WTC11 (cell line): Measurements from ENCODE around the gene ZFR2. TPM values are rescaled to one million over a fixed set of nuclear protein-coding genes. Genes with fewer than 3 reads are reported as not detected.

Source experiments
- ATAC-seq: fragments of 200-7000 bp; cut with Tn5 transposase; 2 replicates; pipeline ENCODE4 v1.10.0; 2021; ENCODE audit warnings: mild to moderate bottlenecking, moderate library complexity
- CTCF ChIA-PET: fragments of 300-600 bp; sonication (Branson Sonifier 250); formaldehyde crosslinking; loops from one replicate; lab custom pipeline; 2021; ENCODE audit warnings: antibody characterized with exemption; lab: Charles Lee
- POLR2A ChIA-PET: fragments of 350-600 bp; sonication (Branson Sonifier 250); formaldehyde crosslinking; loops from one replicate; lab custom pipeline; 2021; ENCODE audit warnings: antibody characterized with exemption; lab: Charles Lee
- DNase-seq: peaks from one replicate; pipeline ENCODE4 v3.0.0; 2021; ENCODE audit warnings: low spot score
- H3K27ac Mint-ChIP-seq: 2 replicates; pipeline ENCODE4 v1.8.0; 2021; ENCODE audit warnings: mixed read lengths
- H3K27me3 Mint-ChIP-seq: 2 replicates; pipeline ENCODE4 v1.8.0; 2021; ENCODE audit warnings: low read depth, mild to moderate bottlenecking, moderate library complexity, mixed read lengths
- H3K36me3 Mint-ChIP-seq: 2 replicates; pipeline ENCODE4 v1.8.0; 2021; ENCODE audit warnings: mixed read lengths
- H3K4me1 Mint-ChIP-seq: 2 replicates; pipeline ENCODE4 v1.8.0; 2022; ENCODE audit warnings: mixed read lengths
- H3K4me3 Mint-ChIP-seq: 2 replicates; pipeline ENCODE4 v1.8.0; 2021; ENCODE audit warnings: mild to moderate bottlenecking, moderate library complexity, mixed read lengths
- H3K9me3 Mint-ChIP-seq: 2 replicates; pipeline ENCODE4 v1.8.0; 2021; ENCODE audit warnings: mixed read lengths
- CREB1 ChIP-seq: sonication (generic); formaldehyde crosslinking; IDR thresholded peaks from 2 replicates; pipeline ENCODE4 v1.8.0; 2023; ENCODE audit warnings: mild to moderate bottlenecking, missing genetic modification reagents
- ELF4 ChIP-seq: sonication (generic); formaldehyde crosslinking; IDR thresholded peaks from 2 replicates; pipeline ENCODE4 v1.8.1; 2022; ENCODE audit warnings: low read depth, mild to moderate bottlenecking, moderate library complexity, missing genetic modification reagents
- EMX1 ChIP-seq: fragments of 250-450 bp; sonication (Bioruptor Pico); IDR thresholded peaks from 2 replicates; pipeline ENCODE4 v1.8.0; 2021; ENCODE audit warnings: mild to moderate bottlenecking
- ESRRA ChIP-seq: sonication (generic); formaldehyde crosslinking; IDR thresholded peaks from 2 replicates; pipeline ENCODE4 v1.8.1; 2022; ENCODE audit warnings: mild to moderate bottlenecking, missing genetic modification reagents, borderline replicate concordance
- FOXP4 ChIP-seq: sonication (generic); formaldehyde crosslinking; IDR thresholded peaks from 2 replicates; pipeline ENCODE4 v1.8.0; 2022; ENCODE audit warnings: mild to moderate bottlenecking, missing genetic modification reagents
- JUN ChIP-seq: sonication (generic); formaldehyde crosslinking; IDR thresholded peaks from 2 replicates; pipeline ENCODE4 v1.8.0; 2023; ENCODE audit warnings: mild to moderate bottlenecking, missing genetic modification reagents
- PRDM15 ChIP-seq: sonication (generic); formaldehyde crosslinking; IDR thresholded peaks from 2 replicates; pipeline ENCODE4 v1.8.0; 2022; ENCODE audit warnings: missing genetic modification reagents
- PRRX2 ChIP-seq: fragments of 250-450 bp; sonication (Bioruptor Pico); IDR thresholded peaks from 2 replicates; pipeline ENCODE4 v1.8.0; 2021; ENCODE audit warnings: mild to moderate bottlenecking
- RELA ChIP-seq: sonication (generic); formaldehyde crosslinking; IDR thresholded peaks from 2 replicates; pipeline ENCODE4 v1.8.1; 2022; ENCODE audit warnings: missing genetic modification reagents, mild to moderate bottlenecking, borderline replicate concordance
- RORB ChIP-seq: fragments of 250-450 bp; sonication (Bioruptor Pico); IDR thresholded peaks from 2 replicates; pipeline ENCODE4 v1.9.0; 2021; ENCODE audit warnings: mild to moderate bottlenecking
- SMAD3 ChIP-seq: sonication (generic); formaldehyde crosslinking; IDR thresholded peaks from 2 replicates; pipeline ENCODE4 v1.8.0; 2022; ENCODE audit warnings: missing genetic modification reagents, mild to moderate bottlenecking, borderline replicate concordance
- USF2 ChIP-seq: sonication (generic); formaldehyde crosslinking; IDR thresholded peaks from 2 replicates; pipeline ENCODE4 v1.8.1; 2023; ENCODE audit warnings: mild to moderate bottlenecking, missing genetic modification reagents, moderate library complexity
- ZBTB21 ChIP-seq: sonication (generic); formaldehyde crosslinking; IDR thresholded peaks from 2 replicates; pipeline ENCODE4 v1.8.1; 2023; ENCODE audit warnings: mild to moderate bottlenecking, missing genetic modification reagents, borderline replicate concordance
- ZNF263 ChIP-seq: sonication (generic); formaldehyde crosslinking; IDR thresholded peaks from 2 replicates; pipeline ENCODE4 v1.8.1; 2022; ENCODE audit warnings: low read depth, mild to moderate bottlenecking, moderate library complexity, missing genetic modification reagents
- ZNF396 ChIP-seq: fragments of 250-450 bp; sonication (Bioruptor Pico); IDR thresholded peaks from 2 replicates; pipeline ENCODE4 v1.8.0; 2021; ENCODE audit warnings: mild to moderate bottlenecking, moderate library complexity, borderline replicate concordance
- total RNA-seq: library from RNA; stranded (reverse); gene quantifications from 3 replicates; pipeline ENCODE4 v1.2.3, GENCODE V29; 2021
- TF ChIP-seq, protein P1 (sequence below): sonication (generic); formaldehyde crosslinking; IDR thresholded peaks from 2 replicates; pipeline ENCODE4 v1.8.1; 2022; ENCODE audit warnings: missing genetic modification reagents, borderline replicate concordance
- TF ChIP-seq, protein P2 (sequence below): sonication (generic); formaldehyde crosslinking; IDR thresholded peaks from 2 replicates; pipeline ENCODE4 v1.8.1; 2023; ENCODE audit warnings: mild to moderate bottlenecking, missing genetic modification reagents, moderate library complexity
- TF ChIP-seq, protein P3 (sequence below): fragments of 250-450 bp; sonication (Bioruptor Pico); IDR thresholded peaks from 2 replicates; pipeline ENCODE4 v1.9.0; 2021; ENCODE audit warnings: mild to moderate bottlenecking

Gene ZFR2
- total RNA-seq, 1 experiment from 2014 or later: 17.5 TPM

DNA sequence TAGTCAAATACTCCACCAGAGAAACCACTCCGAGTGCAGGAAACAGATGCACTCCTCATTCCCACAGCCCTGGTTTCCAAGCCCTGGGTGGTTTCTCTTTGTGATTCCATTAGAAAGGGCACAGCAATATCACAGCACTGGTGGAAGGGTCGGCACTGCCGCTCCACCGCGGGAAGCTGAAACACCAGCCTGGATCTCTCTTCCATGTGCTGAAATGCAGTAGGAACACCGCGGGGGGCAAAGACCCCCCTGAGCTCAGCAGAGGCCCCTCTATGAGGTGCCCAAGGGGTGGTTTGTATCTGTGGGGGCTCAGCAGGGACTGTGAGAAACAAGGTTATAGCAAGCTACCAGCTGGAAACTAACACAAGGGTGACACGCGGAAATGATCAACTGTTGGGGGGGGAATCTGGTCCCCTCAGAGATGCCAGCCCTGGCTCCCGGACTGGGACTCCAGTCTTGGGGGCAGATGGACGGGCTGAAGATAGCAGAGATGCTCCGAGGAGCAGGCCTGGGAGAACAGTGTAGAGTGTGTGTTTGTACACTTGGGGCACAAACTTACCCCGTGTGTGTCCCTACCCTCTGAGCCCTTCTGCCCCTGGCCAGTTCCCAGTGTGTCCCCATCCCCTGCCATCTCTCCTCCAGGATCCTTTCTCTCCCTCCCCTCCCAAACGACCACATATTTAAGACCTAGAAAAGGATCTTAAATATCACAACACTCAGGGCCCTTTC is 1.8 kb downstream of the ZFR2 start:
- ATAC-seq: no peak
- peaks cover 10% of the 10 kb centered on the region for H3K36me3 Mint-ChIP-seq
- no peak for DNase-seq
- H3K4me1 Mint-ChIP-seq: peaks cover 17% of the 10 kb centered on the region
- no peak for TF ChIP-seq CREB1 (CRISPR knock-in tag)
- TF ChIP-seq, protein P1, sequence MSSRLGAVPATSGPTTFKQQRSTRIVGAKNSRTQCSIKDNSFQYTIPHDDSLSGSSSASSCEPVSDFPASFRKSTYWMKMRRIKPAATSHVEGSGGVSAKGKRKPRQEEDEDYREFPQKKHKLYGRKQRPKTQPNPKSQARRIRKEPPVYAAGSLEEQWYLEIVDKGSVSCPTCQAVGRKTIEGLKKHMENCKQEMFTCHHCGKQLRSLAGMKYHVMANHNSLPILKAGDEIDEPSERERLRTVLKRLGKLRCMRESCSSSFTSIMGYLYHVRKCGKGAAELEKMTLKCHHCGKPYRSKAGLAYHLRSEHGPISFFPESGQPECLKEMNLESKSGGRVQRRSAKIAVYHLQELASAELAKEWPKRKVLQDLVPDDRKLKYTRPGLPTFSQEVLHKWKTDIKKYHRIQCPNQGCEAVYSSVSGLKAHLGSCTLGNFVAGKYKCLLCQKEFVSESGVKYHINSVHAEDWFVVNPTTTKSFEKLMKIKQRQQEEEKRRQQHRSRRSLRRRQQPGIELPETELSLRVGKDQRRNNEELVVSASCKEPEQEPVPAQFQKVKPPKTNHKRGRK (CRISPR knock-in tag): no peak
- TF ChIP-seq, protein P2, sequence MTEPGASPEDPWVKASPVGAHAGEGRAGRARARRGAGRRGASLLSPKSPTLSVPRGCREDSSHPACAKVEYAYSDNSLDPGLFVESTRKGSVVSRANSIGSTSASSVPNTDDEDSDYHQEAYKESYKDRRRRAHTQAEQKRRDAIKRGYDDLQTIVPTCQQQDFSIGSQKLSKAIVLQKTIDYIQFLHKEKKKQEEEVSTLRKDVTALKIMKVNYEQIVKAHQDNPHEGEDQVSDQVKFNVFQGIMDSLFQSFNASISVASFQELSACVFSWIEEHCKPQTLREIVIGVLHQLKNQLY (CRISPR knock-in tag): no peak
- H3K9me3 Mint-ChIP-seq: peaks cover 7% of the 10 kb centered on the region
- ChIA-PET CTCF (interaction anchor here (1.4 to 1.5 kb wide), 2 partner anchors 18 to 45 kb away, joined by 4 to 7 read pairs; no protein-coding TSS in a partner anchor), POLR2A (no interaction called here)
- peaks cover 38% of the 10 kb centered on the region for H3K27me3 Mint-ChIP-seq
- peak overlapping the region; percentile 65 for H3K4me3 Mint-ChIP-seq
- no peak overlapping the region for H3K27ac Mint-ChIP-seq

DNA sequence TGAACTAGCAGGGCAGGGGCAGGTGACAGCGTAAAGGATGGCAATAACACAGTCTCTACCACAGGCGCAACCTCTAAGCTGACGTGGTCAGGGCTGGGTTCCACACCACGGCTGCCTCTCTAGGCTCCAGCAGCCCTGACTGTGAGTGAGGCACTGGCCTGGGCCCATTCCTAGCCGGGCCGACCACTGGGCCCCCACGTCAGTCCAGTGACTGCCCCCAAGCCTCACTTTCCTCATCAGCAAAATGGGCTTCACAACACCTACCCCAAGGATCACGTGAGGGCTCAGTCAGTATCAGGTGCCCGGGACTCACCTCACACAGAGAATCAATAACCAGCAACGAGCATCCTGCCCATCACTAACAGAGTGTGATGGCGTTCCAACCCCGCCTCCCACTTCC is 5.2 kb downstream of the ZFR2 start:
- no peak overlapping the region for H3K27ac Mint-ChIP-seq
- peaks cover 14% of the 10 kb centered on the region for H3K4me1 Mint-ChIP-seq
- no peak overlapping the region for H3K4me3 Mint-ChIP-seq
- H3K27me3 Mint-ChIP-seq: peaks cover 10% of the 10 kb centered on the region
- ChIA-PET CTCF (interaction anchor here (0.6 to 2.2 kb wide), 3 partner anchors 15 to 124 kb away, joined by 3 to 10 read pairs (median 6); no protein-coding TSS in a partner anchor), POLR2A (interaction anchor here (0.5 to 0.8 kb wide), 2 partner anchors 102 to 140 kb away, joined by 3 to 5 read pairs; partner anchors contain the start of genes APBA3 and MRPL54)
- TF ChIP-seq FOXP4 (CRISPR knock-in tag) (no peak), ESRRA (CRISPR knock-in tag) (no peak), ELF4 (CRISPR knock-in tag) (no peak), RELA (CRISPR knock-in tag) (no peak), ZNF396 (CRISPR knock-in tag) (no peak), SMAD3 (CRISPR knock-in tag) (no peak), JUN (CRISPR knock-in tag) (no peak), PRRX2 (no peak), EMX1 (no peak), USF2 (no peak), ZBTB21 (CRISPR knock-in tag) (no peak), ZNF263 (CRISPR knock-in tag) (no peak), RORB (no peak), PRDM15 (CRISPR knock-in tag) (no peak)
- TF ChIP-seq, protein P3, sequence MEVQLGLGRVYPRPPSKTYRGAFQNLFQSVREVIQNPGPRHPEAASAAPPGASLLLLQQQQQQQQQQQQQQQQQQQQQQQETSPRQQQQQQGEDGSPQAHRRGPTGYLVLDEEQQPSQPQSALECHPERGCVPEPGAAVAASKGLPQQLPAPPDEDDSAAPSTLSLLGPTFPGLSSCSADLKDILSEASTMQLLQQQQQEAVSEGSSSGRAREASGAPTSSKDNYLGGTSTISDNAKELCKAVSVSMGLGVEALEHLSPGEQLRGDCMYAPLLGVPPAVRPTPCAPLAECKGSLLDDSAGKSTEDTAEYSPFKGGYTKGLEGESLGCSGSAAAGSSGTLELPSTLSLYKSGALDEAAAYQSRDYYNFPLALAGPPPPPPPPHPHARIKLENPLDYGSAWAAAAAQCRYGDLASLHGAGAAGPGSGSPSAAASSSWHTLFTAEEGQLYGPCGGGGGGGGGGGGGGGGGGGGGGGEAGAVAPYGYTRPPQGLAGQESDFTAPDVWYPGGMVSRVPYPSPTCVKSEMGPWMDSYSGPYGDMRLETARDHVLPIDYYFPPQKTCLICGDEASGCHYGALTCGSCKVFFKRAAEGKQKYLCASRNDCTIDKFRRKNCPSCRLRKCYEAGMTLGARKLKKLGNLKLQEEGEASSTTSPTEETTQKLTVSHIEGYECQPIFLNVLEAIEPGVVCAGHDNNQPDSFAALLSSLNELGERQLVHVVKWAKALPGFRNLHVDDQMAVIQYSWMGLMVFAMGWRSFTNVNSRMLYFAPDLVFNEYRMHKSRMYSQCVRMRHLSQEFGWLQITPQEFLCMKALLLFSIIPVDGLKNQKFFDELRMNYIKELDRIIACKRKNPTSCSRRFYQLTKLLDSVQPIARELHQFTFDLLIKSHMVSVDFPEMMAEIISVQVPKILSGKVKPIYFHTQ (CRISPR knock-in tag): no peak
- 0 out of 2 replicates have a peak, but pooled peaks cover 2% of the 10 kb centered on the region for H3K36me3 Mint-ChIP-seq
- ATAC-seq (no peak), DNase-seq (no peak)
- no peaks in the 10 kb centered on the region for H3K9me3 Mint-ChIP-seq
